HCT116 (cell line): ENCODE results near the gene FFAR4. TPM values are rescaled to one million over a fixed set of nuclear protein-coding genes. Genes with fewer than 3 reads are reported as not detected.

ENCODE experiments used
- ATAC-seq: fragments of 200-7000 bp; cut with Tn5 transposase; 2 replicates; pipeline ENCODE4 v1.9.1; 2020; ENCODE audit warnings: mild to moderate bottlenecking, moderate library complexity
- Bru-seq: library from RNA; stranded (reverse); fragments of 400-500 nt; gene quantifications from one replicate; lab custom pipeline; 2021; lab: Mats Ljungman, UMichigan
- BruChase-seq, 2 experiments: library from RNA; stranded (reverse); fragments of 400-500 nt; gene quantifications; one replicate each; lab custom pipeline; 2021; lab: Mats Ljungman, UMichigan
- BruUV-seq: library from RNA; stranded (reverse); fragments of 400-500 nt; replicated peaks from 2 replicates; lab custom pipeline; 2021; lab: Mats Ljungman, UMichigan
- CTCF ChIA-PET: fragments of 300-600 bp; sonication (Branson Sonifier 250); formaldehyde crosslinking; loops from one replicate; lab custom pipeline; 2021; ENCODE audit warnings: antibody characterized with exemption; lab: Charles Lee
- POLR2A ChIA-PET: fragments of 300-600, 350-600 bp; sonication (Branson Sonifier 250); formaldehyde crosslinking; loops from one replicate; lab custom pipeline; 2021; ENCODE audit warnings: antibody characterized with exemption; lab: Charles Lee
- RAD21 ChIA-PET, 2 experiments: fragments of 300-600 bp; sonication (Branson Sonifier 250); formaldehyde crosslinking; loops; one replicate each; lab custom pipeline; 2023; ENCODE audit warnings: low total read pairs in 2 of 2; ENCODE audit not compliant: uncharacterized antibody in 2 of 2, unreplicated experiment in 2 of 2, low non-redundant PET in 1 of 2; lab: Charles Lee
- DNase-seq: peaks from one replicate; pipeline ENCODE4 v3.0.0-alpha.2; 2010; ENCODE audit warnings: low read depth, low spot score
- H2AFZ ChIP-seq: fragments of 200-600 bp; shearing (Covaris generic), sonication (generic); 2 replicates; pipeline ENCODE4 v1.6.1; 2017; ENCODE audit warnings: low read depth, mixed run types, mixed read lengths, antibody characterized with exemption, low read length; ENCODE audit not compliant: poor library complexity, severe bottlenecking
- H3K27ac ChIP-seq: 2 replicates; pipeline ENCODE4 v1.5.1; 2012; ENCODE audit warnings: low read depth, low read length
- H3K27me3 ChIP-seq: fragments of 200-600 bp; sonication (generic); 2 replicates; pipeline ENCODE4 v1.6.1; 2016; ENCODE audit warnings: mixed run types, low read length, mixed read lengths; ENCODE audit not compliant: insufficient read depth
- H3K36me3 ChIP-seq, 2 experiments: fragments of 200-500 bp in 1 of 2; fragments of 200-600 bp in 1 of 2; sonication (Bioruptor generic) in 1 of 2; sonication (generic) in 1 of 2; 2 replicates each; pipeline versions ENCODE4 v1.5.1 to v1.6.1; 2014 to 2016; ENCODE audit warnings: low read length in 2 of 2, inconsistent platforms in 1 of 2, mixed read lengths in 1 of 2, mixed run types in 1 of 2; ENCODE audit not compliant: insufficient read depth in 2 of 2, control insufficient read depth in 1 of 2
- H3K4me1 ChIP-seq, 2 experiments: fragments of 200-600 bp in 1 of 2; sonication (generic) in 1 of 2; 2 replicates each; pipeline versions ENCODE4 v1.5.1 to v1.6.1; 2012 to 2017; ENCODE audit warnings: low read length in 2 of 2, inconsistent platforms in 1 of 2, mild to moderate bottlenecking in 1 of 2, mixed read lengths in 1 of 2, mixed run types in 1 of 2, moderate library complexity in 1 of 2; ENCODE audit not compliant: insufficient read depth in 2 of 2, control insufficient read depth in 1 of 2
- H3K4me2 ChIP-seq: fragments of 200-600 bp; sonication (generic); 2 replicates; pipeline ENCODE4 v1.6.1; 2017; ENCODE audit warnings: mixed run types, low read length, mixed read lengths
- H3K4me3 ChIP-seq, 2 experiments: fragments of 200-600 bp in 1 of 2; sonication (generic) in 1 of 2; replicated peaks in 1 of 2; 2 replicates each; pipeline ENCODE4 v1.5.1; 2011 to 2016; ENCODE audit warnings: low read length in 2 of 2, control low read depth in 1 of 2, low read depth in 1 of 2, mild to moderate bottlenecking in 1 of 2, mixed read lengths in 1 of 2, mixed run types in 1 of 2
- H3K79me2 ChIP-seq: fragments of 200-600 bp; sonication (generic); 2 replicates; pipeline ENCODE4 v1.6.1; 2017; ENCODE audit warnings: mild to moderate bottlenecking, mixed run types, low read length, moderate library complexity, mixed read lengths; ENCODE audit not compliant: insufficient read depth
- H3K9ac ChIP-seq: fragments of 200-600 bp; sonication (generic); 2 replicates; pipeline ENCODE4 v1.6.1; 2016; ENCODE audit warnings: low read length, mixed read lengths
- H3K9me2 ChIP-seq: fragments of 200-600 bp; sonication (generic), shearing (Covaris generic); 2 replicates; pipeline ENCODE4 v1.6.1; 2017; ENCODE audit warnings: mixed run types, mild to moderate bottlenecking, moderate library complexity; ENCODE audit not compliant: insufficient read depth
- H3K9me3 ChIP-seq, 2 experiments: fragments of 200-500 bp in 1 of 2; fragments of 200-600 bp in 1 of 2; sonication (Bioruptor generic) in 1 of 2; sonication (generic) in 1 of 2; 2 replicates each; pipeline ENCODE4 v1.6.1; 2014 to 2017; ENCODE audit warnings: low read length in 2 of 2, mixed read lengths in 2 of 2, inconsistent platforms in 1 of 2, low read depth in 1 of 2, mild to moderate bottlenecking in 1 of 2, mixed run types in 1 of 2, moderate library complexity in 1 of 2; ENCODE audit not compliant: control insufficient read depth in 1 of 2, insufficient read depth in 1 of 2
- H4K20me1 ChIP-seq: fragments of 200-600 bp; sonication (generic), shearing (Covaris generic); 2 replicates; pipeline ENCODE4 v1.6.1; 2017; ENCODE audit warnings: mixed run types, mild to moderate bottlenecking, moderate library complexity; ENCODE audit not compliant: insufficient read depth
- CEBPB ChIP-seq: IDR thresholded peaks from 2 replicates; pipeline ENCODE4 v1.6.1; 2012; ENCODE audit warnings: low read depth
- CTCF ChIP-seq, 3 experiments: fragments of 200-600 bp in 1 of 3; sonication (generic) in 1 of 3; IDR thresholded peaks in 2 of 3; conservative IDR thresholded peaks in 1 of 3; 2 replicates each; pipeline ENCODE4 v1.5.1; 2012 to 2017; ENCODE audit warnings: low read depth in 2 of 3, low read length in 2 of 3, antibody characterized with exemption in 1 of 3, borderline replicate concordance in 1 of 3, control low read depth in 1 of 3, mild to moderate bottlenecking in 1 of 3, mixed read lengths in 1 of 3, mixed run types in 1 of 3, moderate library complexity in 1 of 3; ENCODE audit not compliant: insufficient read depth in 1 of 3
- POLR2AphosphoS5 ChIP-seq: IDR thresholded peaks from 2 replicates; pipeline ENCODE4 v1.6.1; 2011; ENCODE audit warnings: mild to moderate bottlenecking, low read depth, low read length, moderate library complexity
- TCF7L2 ChIP-seq: IDR thresholded peaks from 2 replicates; pipeline ENCODE4 v1.7.0; 2011; ENCODE audit warnings: borderline replicate concordance, inconsistent platforms; ENCODE audit not compliant: insufficient read depth, insufficient read length; ENCODE audit errors: extremely low read depth
- YY1 ChIP-seq: IDR thresholded peaks from 2 replicates; pipeline ENCODE4 v1.6.1; 2011; ENCODE audit warnings: low read length, low read depth, moderate library complexity, mild to moderate bottlenecking; ENCODE audit not compliant: insufficient replicate concordance; ENCODE audit errors: extremely low read depth
- ZFX ChIP-seq: fragments of 450-650 bp; IDR thresholded peaks from 2 replicates; pipeline ENCODE4 v1.6.1; 2017
- ZNF274 ChIP-seq: fragments of 200-500 bp; sonication (Bioruptor generic); IDR thresholded peaks from 2 replicates; pipeline ENCODE4 v1.6.1; 2014; ENCODE audit warnings: mild to moderate bottlenecking, low read depth, low read length, inconsistent platforms
- intact Hi-C: fragments of 100-400 bp; cut with micrococcal nuclease; formaldehyde crosslinking; loops from 2 replicates; pipeline ENCODE4 v1.10.0; 2022
- long read RNA-seq: library from polyadenylated mRNA; unstranded; transcript quantifications from one replicate; pipeline ENCODE4 v2.0.0, GENCODE V29; 2021; ENCODE audit not compliant: unreplicated experiment
- polyA plus RNA-seq: library from polyadenylated mRNA; unstranded; fragments of >200 nt; gene quantifications from 2 replicates; pipeline ENCODE4 v1.2.1, GENCODE V29; 2012; ENCODE audit warnings: missing spikeins
- total RNA-seq: library from RNA; stranded (reverse); gene quantifications from one replicate; pipeline ENCODE4 v1.2.1, GENCODE V29; 2021; ENCODE audit not compliant: unreplicated experiment

Gene FFAR4
- total RNA-seq (not detected), Bru-seq, nascent RNA (not detected), BruChase-seq, experiment 1, labeled RNA remaining after a 6-hour chase (not detected), BruChase-seq, experiment 2, labeled RNA remaining after a 2-hour chase (percentile 7 among the genes with signal in this experiment)
- polyA plus RNA-seq = not detected in 2 replicates
- long read RNA-seq = 0 reads

GRCh38 chr10:93566435-93567276, at the start of gene FFAR4:
Gene FFAR4, plus strand, starts transcription at chr10:93566665. Its CDS starts 56 bp downstream, at chr10:93566721.
- intact Hi-C loops = no loop called here
- TF ChIP-seq CTCF (IDR thresholded peaks at IDR 0.05 in 2 of 3, conservative IDR thresholded peaks at IDR 0.05 in 1 of 3; ENCODE audit: borderline replicate concordance in 1 of 3, insufficient read depth in 1 of 3, low read depth in 2 of 3, low read length in 2 of 3) (no peak), ZNF274 (no peak), ZFX (no peak), YY1 (no peak), CEBPB (no peak), POLR2AphosphoS5 (no peak), TCF7L2 (no peak)
- Histone ChIP-seq H3K79me2 (no peaks in the 10 kb centered on the region), H3K4me2 (no peak within 1 kb of the TSS), H2AFZ (no peak within 1 kb of the TSS), H3K27ac (no peak within 1 kb of the TSS), H3K9me3 (no peaks in the 10 kb centered on the region), H3K36me3 (no peaks in the 10 kb centered on the region), H4K20me1 (no peaks in the 10 kb centered on the region), H3K4me1 (no peaks in the 10 kb centered on the region), H3K4me3 (no peak within 1 kb of the TSS), H3K9me2 (no peaks in the 10 kb centered on the region), H3K9ac (no peak within 1 kb of the TSS), H3K27me3 (no peaks in the 10 kb centered on the region)
- no peak for ATAC-seq
- no TSS peak for BruUV-seq
- POLR2A ChIA-PET = no interaction called here
- CTCF ChIA-PET = interaction anchor here (1.6 kb wide), 1 partner anchor 12 kb away, joined by 6 read pairs; no protein-coding TSS in a partner anchor
- DNase-seq = no peak
- RAD21 ChIA-PET = no interaction called here
